SJSA1 (cell line): Measurements from ENCODE around the gene COQ9. TPM values are rescaled to one million over a fixed set of nuclear protein-coding genes. Genes with fewer than 3 reads are reported as not detected.
A peak's percentile ranks its signal among the peaks of the same experiment; 100 is the strongest.

Experiments used
- DNase-seq, 2 experiments: peaks; one replicate each; pipeline ENCODE4 v3.0.0-alpha.2; 2015 to 2020; ENCODE audit warnings: low spot score in 2 of 2, low read depth in 1 of 2
- H3K27ac ChIP-seq: fragments of 250-450 bp; sonication (Bioruptor Pico); 2 replicates; pipeline ENCODE4 v1.5.1; 2020; ENCODE audit warnings: mild to moderate bottlenecking, moderate library complexity
- H3K27me3 ChIP-seq: fragments of 250-450 bp; sonication (Bioruptor Pico); replicated peaks from 2 replicates; pipeline ENCODE4 v1.5.1; 2020; ENCODE audit warnings: mild to moderate bottlenecking, moderate library complexity
- H3K36me3 ChIP-seq: fragments of 250-450 bp; sonication (Bioruptor Pico); 2 replicates; pipeline ENCODE4 v1.5.1; 2020; ENCODE audit warnings: mild to moderate bottlenecking
- H3K4me1 ChIP-seq: fragments of 250-450 bp; sonication (Bioruptor Pico); replicated peaks from 2 replicates; pipeline ENCODE4 v1.6.1; 2021; ENCODE audit warnings: mild to moderate bottlenecking
- H3K4me3 ChIP-seq: fragments of 250-450 bp; sonication (Bioruptor Pico); 2 replicates; pipeline ENCODE4 v1.5.1; 2020; ENCODE audit warnings: mild to moderate bottlenecking
- H3K9me3 ChIP-seq: fragments of 250-450 bp; sonication (Bioruptor Pico); replicated peaks from 2 replicates; pipeline ENCODE4 v1.5.1; 2020; ENCODE audit warnings: mild to moderate bottlenecking
- total RNA-seq: library from RNA; depleted of rRNA; stranded (reverse); fragments of >200 nt; shearing (Covaris generic); gene quantifications from 2 replicates; pipeline ENCODE4 v1.2.3, GENCODE V29; 2014

COQ9 gene
- total RNA-seq, 1 experiment from 2014 or later: 34.6 TPM

DNA sequence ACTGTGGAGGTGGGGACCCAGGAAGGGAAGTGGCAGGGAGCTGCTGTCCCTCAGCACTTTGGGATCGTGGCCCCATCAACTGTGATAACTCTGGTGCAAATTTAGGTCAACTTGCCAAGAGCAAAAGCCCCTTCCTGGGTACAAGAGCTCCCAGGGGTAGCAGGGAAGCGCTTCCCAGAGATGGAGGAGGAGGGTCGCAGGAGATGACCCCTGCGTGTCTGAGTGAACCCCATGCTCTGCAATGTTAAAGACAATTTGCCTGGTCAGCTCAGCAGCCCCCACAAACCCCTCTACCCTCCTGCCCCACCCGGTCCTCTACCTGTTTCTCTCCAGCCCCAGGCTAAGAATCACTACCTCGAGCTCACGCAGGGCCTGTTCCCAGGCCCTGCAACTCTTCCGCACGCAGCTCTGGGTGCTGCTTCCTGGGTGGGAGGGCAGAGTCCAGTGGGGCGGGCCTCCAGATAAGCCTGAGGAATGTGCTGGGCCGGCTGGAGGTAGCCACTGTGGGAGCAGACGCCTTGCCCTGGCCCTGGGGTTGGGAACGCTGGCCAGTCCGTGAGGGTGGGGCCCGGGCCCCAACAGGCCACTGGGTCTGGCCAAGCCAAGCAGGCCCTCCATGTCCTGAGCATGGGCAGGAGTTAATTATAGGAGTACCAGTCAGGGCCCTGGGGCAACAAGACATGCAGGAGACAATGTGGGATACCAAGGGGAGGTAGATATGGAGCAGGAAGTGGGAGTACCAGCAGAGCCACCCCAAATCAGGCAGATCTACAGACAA is 32.9 kb downstream of the COQ9 start:
- Histone ChIP-seq H3K4me1 (peaks cover 4% of the 10 kb centered on the region; the same call in 1 of the 2 replicates), H3K4me3 (no peak overlapping the region), H3K36me3 (no peaks in the 10 kb centered on the region), H3K9me3 (no peaks in the 10 kb centered on the region), H3K27ac (no peak overlapping the region), H3K27me3 (no peaks in the 10 kb centered on the region)
- DNase-seq: no peak

DNA sequence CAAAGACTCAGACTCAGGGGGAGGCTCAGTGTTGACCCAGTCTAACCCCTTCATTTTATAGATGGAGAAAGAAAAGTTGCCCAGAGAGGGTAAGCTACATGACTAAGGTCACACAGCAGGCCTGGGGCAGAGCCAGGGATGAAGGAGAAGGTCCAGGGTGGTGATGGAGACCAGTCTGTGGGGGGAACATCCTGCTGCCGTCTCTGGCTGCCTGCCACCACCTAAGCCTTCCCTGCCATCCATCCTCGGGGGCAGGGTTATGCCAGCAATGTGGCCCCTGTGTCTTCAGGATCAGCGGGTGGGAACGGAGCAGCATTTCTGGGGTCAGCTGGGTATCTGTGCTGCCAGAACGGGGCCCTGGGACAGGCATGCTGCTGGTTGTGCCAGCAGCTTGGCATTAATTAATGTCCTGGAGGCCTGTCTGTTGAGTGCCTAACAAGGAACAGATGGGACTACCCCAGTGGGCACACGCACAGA is 33.5 kb downstream of the COQ9 start:
- Histone ChIP-seq H3K4me1 (peaks cover 9% of the 10 kb centered on the region), H3K27ac (no peak overlapping the region), H3K36me3 (no peaks in the 10 kb centered on the region), H3K9me3 (no peaks in the 10 kb centered on the region), H3K4me3 (no peak overlapping the region), H3K27me3 (no peaks in the 10 kb centered on the region)
- no peak for DNase-seq

DNA sequence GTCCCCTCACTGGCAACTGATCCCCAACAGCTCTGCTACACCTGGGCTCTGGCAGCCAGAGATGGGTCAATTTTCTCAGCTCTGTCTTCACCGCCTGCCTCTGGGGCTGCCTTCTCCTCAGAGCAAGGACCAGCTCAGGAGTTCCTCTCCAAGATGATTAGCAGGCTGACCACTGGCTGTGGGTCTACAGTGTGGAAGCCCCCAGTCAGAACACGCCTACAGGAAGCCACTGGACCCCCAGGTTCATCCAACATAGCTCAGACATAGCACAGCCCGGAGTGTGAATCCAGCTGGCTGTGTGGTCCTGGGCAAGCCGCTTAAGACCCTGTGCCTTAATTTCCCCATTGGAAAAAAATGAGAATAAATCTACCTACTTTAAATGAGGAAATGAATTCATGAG is 34.1 kb downstream of the COQ9 start:
- Histone ChIP-seq H3K27me3 (no peaks in the 10 kb centered on the region), H3K27ac (no peak overlapping the region), H3K9me3 (no peaks in the 10 kb centered on the region), H3K36me3 (no peaks in the 10 kb centered on the region), H3K4me3 (no peak overlapping the region), H3K4me1 (peaks cover 14% of the 10 kb centered on the region)
- no peak for DNase-seq

DNA sequence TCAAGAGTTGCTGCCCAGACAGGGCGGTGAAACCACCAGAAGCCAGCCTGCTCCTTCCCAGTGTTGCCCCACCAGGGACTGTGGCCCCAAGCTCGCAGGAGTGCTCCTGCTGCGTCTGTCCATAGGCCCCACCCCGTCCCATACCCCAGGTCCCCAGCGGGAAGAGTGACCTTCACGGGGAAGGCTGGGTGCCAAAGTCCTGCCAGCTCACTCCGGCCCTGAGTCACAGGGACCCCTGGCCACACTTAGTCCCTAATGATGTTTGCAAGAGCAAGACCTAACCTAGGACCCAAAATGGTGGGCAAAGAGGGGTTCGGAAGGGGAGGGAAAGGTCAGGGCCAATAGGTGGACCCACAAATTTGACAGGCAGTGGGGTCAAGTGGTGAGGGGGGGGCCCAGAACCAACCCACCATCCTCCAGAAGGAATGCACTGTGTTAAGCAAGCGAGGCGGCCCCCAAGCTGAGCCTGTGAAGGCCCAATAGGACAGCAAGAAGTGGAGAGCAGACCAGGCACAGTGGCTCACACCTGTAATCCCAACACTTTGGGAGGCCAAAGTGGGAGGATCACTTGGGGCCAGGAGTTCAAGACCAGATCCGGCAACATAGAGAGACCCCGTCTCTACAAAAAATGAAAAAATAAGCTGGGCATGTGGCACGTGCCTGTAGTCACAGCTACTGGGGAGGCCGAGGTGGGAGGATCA is 35.7 kb downstream of the COQ9 start:
- Histone ChIP-seq H3K36me3 (no peaks in the 10 kb centered on the region), H3K27ac (no peak overlapping the region), H3K4me3 (no peak overlapping the region), H3K27me3 (no peaks in the 10 kb centered on the region), H3K9me3 (no peaks in the 10 kb centered on the region), H3K4me1 (peaks cover 18% of the 10 kb centered on the region)
- peak in 1 of 2 experiments; percentile 41 for DNase-seq

DNA sequence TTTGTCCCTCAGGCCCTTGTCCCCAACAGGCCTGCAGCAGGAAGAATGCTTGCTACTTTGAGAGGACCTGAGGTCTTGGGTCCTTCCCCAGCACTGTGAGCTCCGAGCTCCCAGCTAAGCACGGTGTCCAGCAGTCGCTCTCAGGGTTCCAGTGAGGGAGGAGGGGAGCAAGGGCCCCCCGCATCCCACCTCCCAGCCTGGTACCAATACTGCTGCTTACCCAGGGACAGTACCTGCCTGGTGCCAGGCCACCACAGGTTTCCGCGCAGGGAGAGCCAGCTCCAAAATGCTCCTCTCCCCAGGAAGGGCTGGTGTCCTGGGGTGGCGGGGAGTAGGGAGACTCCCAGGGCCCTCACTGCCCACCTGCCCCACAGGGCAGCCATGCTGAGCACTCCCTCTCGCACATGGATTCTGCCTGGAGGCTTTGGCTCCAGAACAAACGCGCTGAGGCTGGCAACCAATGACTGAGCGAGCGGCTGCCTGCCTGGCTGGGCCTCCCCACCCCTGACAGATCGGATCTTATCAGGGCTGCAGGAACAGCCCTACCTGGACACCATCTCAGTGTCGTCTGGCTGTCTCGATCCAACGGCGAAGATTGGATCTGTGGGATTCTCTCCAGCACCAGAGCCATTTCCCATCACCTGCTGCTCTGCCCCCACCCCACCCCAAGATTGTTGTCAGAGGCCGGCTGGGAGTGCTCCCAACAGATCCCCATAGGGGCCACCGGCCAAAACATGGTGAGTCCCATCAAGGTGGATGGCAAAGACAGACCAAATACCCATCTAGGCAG is 36.6 kb downstream of the COQ9 start:
- H3K4me1 ChIP-seq: peaks cover 18% of the 10 kb centered on the region

DNA sequence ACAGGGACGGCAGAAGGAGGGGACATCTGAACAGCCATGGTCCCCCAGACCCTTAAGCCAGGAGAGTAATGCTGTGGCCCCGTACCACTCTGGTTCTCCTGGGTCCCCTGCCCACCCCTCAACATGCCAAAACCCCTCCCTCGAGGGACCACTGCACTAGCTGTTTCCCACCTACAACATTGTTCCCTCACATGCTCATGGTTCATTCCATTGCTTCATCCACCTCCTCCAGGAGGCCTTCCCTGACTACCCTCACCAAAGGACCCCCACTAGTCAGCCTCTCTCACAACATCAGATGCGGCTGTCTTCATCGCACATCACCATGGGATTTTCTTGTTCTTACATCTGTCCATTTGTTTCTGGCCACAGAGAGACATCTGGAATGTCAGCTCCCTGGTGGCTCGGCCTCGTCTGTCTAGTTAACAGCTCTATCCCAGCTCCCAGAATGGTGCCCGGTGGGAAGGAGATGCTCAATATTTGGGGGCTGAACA is 37.3 kb downstream of the COQ9 start:
- no peaks in the 10 kb centered on the region for H3K27me3 ChIP-seq
- H3K36me3 ChIP-seq: no peaks in the 10 kb centered on the region
- H3K9me3 ChIP-seq: no peaks in the 10 kb centered on the region
- H3K4me3 ChIP-seq: no peak overlapping the region
- H3K27ac ChIP-seq: no peak overlapping the region
- no peak for DNase-seq
- peaks cover 18% of the 10 kb centered on the region for H3K4me1 ChIP-seq

More for the DNA sequence above, 36.6 kb downstream of the COQ9 start:
- no peaks in the 10 kb centered on the region for H3K36me3 ChIP-seq
- H3K27me3 ChIP-seq: no peaks in the 10 kb centered on the region
- peak in 1 of 2 experiments; percentile 42 for DNase-seq
- H3K9me3 ChIP-seq: no peaks in the 10 kb centered on the region
- no peak overlapping the region for H3K27ac ChIP-seq
- no peak overlapping the region for H3K4me3 ChIP-seq

DNA sequence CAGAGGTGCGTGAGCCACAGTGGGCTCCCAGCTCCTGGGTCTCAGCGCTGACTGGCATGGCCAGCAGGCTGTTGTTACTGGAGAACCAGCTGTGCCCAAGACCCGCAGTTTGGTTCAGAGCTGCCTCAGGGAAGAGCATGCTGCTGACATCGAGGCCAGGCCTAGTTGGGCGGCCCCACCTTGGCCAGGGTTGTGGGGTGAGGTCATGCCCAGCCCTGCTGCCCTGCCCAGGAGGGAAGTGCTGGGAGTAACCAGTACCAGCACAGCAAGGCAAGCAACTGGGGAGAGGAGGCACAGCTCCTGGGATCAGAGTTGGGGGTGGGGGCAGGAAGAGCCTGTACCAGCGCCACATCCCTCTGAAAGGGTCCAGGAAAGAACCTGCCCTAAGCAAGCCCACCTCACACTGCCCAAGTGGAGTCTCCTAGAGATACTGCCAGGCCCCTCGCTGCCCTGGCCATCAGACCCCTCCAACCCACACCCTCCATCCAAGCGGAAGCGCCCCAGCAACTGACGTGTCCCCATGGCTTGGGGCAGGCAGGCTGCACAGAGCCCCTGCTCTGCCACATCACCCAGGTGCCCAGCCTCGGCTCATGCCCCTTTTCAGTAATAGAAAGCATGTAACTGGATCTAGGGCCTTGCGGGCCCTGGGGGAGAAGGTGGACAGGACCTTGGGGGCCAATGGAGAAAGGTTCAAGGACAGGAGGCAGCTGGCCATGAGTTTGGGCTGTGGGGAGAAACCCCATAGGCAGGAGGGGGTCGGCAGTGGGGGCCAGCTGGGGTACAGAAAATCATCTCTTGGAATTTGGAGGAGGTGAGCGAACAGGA is 38.0 kb downstream of the COQ9 start:
- no peaks in the 10 kb centered on the region for H3K27me3 ChIP-seq
- peak overlapping the region; percentile 57 for H3K4me3 ChIP-seq
- no peaks in the 10 kb centered on the region for H3K36me3 ChIP-seq
- DNase-seq: peak in 1 of 2 experiments; percentile 40
- no peaks in the 10 kb centered on the region for H3K9me3 ChIP-seq
- H3K27ac ChIP-seq: no peak overlapping the region
- peaks cover 18% of the 10 kb centered on the region for H3K4me1 ChIP-seq

DNA sequence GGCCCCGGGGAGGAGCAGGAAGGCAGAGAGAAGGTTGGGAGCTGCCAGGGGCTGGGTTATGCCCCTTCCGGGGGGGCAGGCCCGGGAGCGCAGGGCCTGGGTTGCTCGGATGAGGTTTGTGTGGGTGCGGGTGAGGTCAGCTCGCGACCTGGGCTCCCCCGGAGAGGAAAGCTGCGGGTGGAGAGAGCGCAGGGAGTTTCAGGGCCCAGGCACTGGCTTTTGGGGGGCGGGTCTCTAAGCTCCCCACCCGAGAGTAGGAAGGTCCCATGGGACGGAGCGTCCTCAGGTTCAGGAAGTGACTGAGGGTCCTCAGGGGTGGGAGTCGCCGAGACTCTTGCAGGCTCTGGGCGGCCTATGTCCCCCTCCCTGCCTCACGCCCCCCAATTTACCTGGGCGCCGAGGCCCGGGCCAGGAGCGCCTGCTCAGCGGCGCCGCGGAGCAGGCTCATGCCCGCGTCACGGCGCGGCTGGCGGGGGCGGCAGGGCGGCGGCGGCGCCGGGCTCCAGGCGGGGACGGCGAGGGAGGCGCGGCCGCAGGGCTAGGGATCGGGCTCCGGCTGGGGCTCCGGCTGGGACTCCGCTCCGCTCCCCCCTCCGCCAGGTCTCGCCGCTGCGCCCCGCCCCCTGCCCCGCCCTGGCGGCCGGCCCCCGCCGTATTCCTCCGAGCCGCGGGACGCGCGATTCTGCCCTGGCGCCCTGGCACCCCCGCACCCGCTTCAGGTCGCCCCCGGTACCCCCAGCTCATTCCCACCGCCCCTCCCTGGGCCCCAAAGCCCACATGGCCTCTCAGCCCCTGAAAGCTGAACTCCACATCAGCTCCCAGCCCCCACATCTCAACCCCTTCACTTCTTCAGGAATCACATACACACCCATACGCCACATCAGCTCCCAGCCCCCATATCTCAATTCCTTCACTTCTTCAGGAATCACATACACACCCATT is 38.9 kb downstream of the COQ9 start, which contains the start of gene DOK4:
Gene DOK4, minus strand, starts transcription at position 578 of the 942 bp plus-strand sequence. CDS start 6,986 bp downstream, outside the sequence.
- Histone ChIP-seq H3K4me1 (peaks cover 14% of the 10 kb centered on the region), H3K36me3 (no peaks in the 10 kb centered on the region), H3K9me3 (no peaks in the 10 kb centered on the region), H3K27ac (no peak within 1 kb of the TSS), H3K4me3 (peak within 1 kb of the TSS; percentile 57), H3K27me3 (no peaks in the 10 kb centered on the region)
- DNase-seq: peak in 1 of 2 experiments; percentile 81

DNA sequence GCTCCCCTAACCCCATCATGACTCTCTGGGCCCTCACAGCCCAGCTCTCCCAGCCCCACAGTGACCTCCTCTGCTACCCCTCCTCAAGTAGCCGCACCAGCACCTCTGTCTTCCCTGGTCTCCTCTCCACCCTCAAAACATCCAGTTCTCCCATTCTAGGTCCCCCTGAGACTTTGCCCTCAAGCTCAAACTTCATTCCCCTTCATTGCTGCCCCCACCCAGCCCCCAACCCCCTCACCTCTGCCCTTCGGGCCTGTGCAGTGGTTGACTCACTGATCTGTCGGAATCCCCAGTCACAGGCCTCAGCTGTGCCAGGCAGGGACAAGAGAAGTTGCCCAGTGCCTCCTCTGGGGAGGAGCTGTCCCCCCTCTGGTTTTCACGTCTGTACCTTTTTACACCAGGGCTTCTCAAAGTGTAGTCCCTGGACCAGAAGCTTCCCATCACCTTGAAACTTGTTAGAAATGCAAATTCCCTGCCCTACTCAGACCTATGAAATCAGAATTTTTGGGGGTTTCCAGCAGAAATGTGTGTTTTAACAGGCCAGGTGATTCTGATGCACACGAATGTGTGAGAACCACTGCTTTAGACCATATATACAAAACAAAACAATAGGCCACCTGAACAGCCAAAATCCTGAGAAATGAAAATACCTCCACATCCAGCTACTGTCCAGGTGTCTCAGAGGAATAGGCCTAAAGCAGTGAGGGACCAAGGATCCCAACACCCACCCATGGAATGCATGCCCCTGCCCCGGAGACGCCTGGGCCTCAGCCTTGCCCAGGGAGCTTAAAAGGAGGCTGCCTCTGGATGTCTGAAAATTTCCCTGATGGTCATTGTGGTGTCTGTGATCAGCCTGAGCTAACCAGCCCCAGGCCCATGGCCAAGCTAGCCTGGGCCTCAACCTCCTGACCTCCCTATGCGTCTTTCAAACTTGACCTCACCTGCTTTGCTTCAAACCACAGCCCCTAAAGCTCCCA is 39.9 kb downstream of the COQ9 start:
- H3K27ac ChIP-seq: no peak overlapping the region
- DNase-seq: no peak
- H3K36me3 ChIP-seq: no peaks in the 10 kb centered on the region
- H3K4me3 ChIP-seq: peak overlapping the region; percentile 57
- no peaks in the 10 kb centered on the region for H3K27me3 ChIP-seq
- H3K4me1 ChIP-seq: peaks cover 14% of the 10 kb centered on the region
- H3K9me3 ChIP-seq: no peaks in the 10 kb centered on the region

DNA sequence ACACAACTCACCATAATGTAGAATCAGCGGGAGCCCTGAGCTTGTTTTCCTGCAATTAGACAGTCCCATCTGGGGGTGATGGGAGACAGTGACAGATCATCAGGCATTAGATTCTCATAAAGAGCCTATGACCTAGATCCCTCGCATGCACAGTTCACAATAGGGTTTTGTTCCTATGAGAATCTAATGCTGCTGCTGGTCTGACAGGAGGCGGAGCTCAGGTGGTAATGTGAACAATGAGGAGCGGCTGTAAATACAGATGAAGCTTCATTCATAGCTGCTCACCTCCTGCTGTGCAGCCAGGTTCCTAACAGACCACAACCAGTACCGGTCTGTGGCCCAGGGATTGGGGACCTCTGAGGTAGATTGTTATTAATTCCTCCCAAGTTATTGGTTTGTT is 42.0 kb downstream of the COQ9 start:
- peaks cover 14% of the 10 kb centered on the region for H3K4me1 ChIP-seq
- no peak overlapping the region for H3K27ac ChIP-seq
- no peaks in the 10 kb centered on the region for H3K9me3 ChIP-seq

DNA sequence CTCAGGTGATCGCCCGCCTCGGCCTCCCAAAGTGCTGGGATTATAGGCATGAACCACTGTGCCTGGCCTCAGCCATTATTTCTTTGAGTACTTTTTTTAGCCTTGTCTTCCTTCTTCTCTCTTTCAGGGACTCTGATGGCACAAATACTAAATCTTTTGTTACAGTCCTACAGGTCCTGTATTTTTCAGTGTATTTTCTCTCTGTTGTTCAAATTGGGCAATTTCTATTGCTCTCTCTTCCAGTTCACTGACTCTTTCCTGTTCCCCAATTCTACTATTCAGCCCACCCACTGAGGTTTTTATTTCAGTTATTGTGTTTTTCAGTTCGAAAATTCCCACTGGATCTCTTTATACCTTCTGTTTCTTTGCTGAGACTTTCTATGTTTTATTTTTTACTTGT is 46.5 kb downstream of the COQ9 start:
- Histone ChIP-seq H3K4me3 (no peak overlapping the region), H3K9me3 (no peaks in the 10 kb centered on the region), H3K27ac (no peak overlapping the region), H3K36me3 (no peaks in the 10 kb centered on the region), H3K4me1 (no peaks in the 10 kb centered on the region), H3K27me3 (0 out of 2 replicates have a peak, but pooled peaks cover 4% of the 10 kb centered on the region)
- DNase-seq: no peak

More for the DNA sequence above, 42.0 kb downstream of the COQ9 start:
- H3K4me3 ChIP-seq: no peak overlapping the region
- no peak for DNase-seq
- H3K36me3 ChIP-seq: no peaks in the 10 kb centered on the region
- 0 out of 2 replicates have a peak, but pooled peaks cover 2% of the 10 kb centered on the region for H3K27me3 ChIP-seq
